Loucy (cell line): ENCODE measurements around the gene USP43.
"Not testable (repeated sequence)": the region's sequence is repeated elsewhere in the genome, so short reads cannot be mapped to it uniquely, and the experiment has no call there.

Experiments
- CTCF ChIP-seq: fragments of 200-600 bp; sonication (generic); conservative IDR thresholded peaks from 2 replicates; pipeline ENCODE4 v1.5.1; 2014; ENCODE audit warnings: mild to moderate bottlenecking, antibody characterized with exemption, low read length
- EZH2phosphoT487 ChIP-seq: fragments of 200-600 bp; IDR thresholded peaks from 2 replicates; pipeline ENCODE4 v1.6.1; 2018; ENCODE audit warnings: antibody characterized with exemption, mild to moderate bottlenecking, moderate library complexity, borderline replicate concordance

DNA sequence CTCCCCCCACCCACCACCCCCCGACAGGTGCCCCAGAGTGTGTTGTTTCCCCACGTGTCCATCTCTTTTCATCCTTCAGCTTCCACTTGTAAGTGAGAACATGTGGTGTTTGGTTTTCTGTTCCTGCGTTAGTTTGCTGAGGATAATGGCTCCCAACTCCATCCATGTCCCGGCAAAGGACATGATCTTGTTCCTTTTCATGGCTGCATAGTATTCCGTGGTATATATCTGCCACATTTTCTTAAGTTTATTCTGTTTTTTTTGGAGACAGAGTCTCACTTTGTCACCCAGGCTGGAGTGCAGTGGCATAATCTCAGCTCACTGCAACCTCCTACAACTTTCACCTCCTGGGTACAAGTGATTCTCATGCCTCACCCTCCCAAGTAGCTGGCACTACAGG is 4.9 kb upstream of the USP43 start:
- not testable (repeated sequence) for TF ChIP-seq CTCF, EZH2phosphoT487
